NB4 (cell line): ENCODE data around the gene GPR4.

Source experiments
- DNase-seq: peaks from one replicate; pipeline ENCODE4 v3.0.0; 2010; ENCODE audit warnings: low read depth
- H3K4me3 ChIP-seq: one replicate; pipeline ENCODE4 v1.5.1; 2011; ENCODE audit warnings: mild to moderate bottlenecking, low read depth, low read length, moderate library complexity
- CTCF ChIP-seq: IDR thresholded peaks from one replicate; pipeline ENCODE4 v1.5.1; 2012; ENCODE audit warnings: low read depth, low read length
- MAX ChIP-seq: IDR thresholded peaks from 2 replicates; pipeline ENCODE4 v1.6.1; 2011; ENCODE audit warnings: low read depth, low read length
- MYC ChIP-seq: IDR thresholded peaks from 2 replicates; pipeline ENCODE4 v1.6.1; 2011; ENCODE audit warnings: low read depth, low read length
- POLR2A ChIP-seq: IDR thresholded peaks from 2 replicates; pipeline ENCODE4 v1.6.1; 2011; ENCODE audit warnings: mild to moderate bottlenecking; ENCODE audit not compliant: insufficient read length; ENCODE audit errors: extremely low read depth

Gene GPR4

GRCh38 chr19:45643927-45644771 is 42.1 kb upstream of the GPR4 start:
- TF ChIP-seq MYC: no peak
- TF ChIP-seq MAX: no peak
- TF ChIP-seq CTCF: no peak
- TF ChIP-seq POLR2A: no peak
- no peak overlapping the region for H3K4me3 ChIP-seq
- no peak for DNase-seq

- no peak overlapping the region for H3K4me3 ChIP-seq
- peak; percentile 85 for DNase-seq
- TF ChIP-seq CTCF (peak; percentile 74), MAX (peak; percentile 29; the same call in 1 of the 2 replicates), POLR2A (no peak), MYC (peak; percentile 45)
Measured at GRCh38 chr19:45643024-45643926, 41.3 kb upstream of the GPR4 start.

GRCh38 chr19:45641274-45642105 is 39.5 kb upstream of the GPR4 start:
- TF ChIP-seq CTCF (no peak), POLR2A (peak; percentile 26), MAX (peak; percentile 35; the same call in 1 of the 2 replicates), MYC (peak; percentile 68; the same call in 1 of the 2 replicates)
- peak; percentile 89 for DNase-seq
- peak overlapping the region; percentile 38 for H3K4me3 ChIP-seq

DNA sequence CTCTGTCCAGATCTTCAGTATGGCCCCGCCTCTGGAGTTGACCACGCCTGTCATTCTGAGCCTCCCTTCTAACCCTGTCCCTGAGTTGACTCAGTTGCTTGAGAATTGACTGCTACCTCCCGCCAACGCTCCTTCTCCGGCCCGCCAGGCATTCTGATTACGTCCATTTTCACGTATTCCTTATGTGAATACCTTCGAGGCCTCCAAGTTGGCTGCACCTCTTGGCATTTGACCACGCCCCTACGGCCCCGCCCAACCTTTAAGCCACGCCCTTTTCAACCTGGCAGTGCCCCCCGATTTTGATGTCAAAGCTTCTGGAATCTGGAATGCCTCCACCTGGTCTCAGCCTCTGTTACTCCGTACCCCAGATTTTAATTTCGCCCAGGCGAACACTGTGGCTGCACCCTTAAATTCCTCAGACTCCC is 38.8 kb upstream of the GPR4 start:
- DNase-seq: no peak
- TF ChIP-seq CTCF: no peak
- TF ChIP-seq MAX: no peak
- no peak overlapping the region for H3K4me3 ChIP-seq

GRCh38 chr19:45638930-45639729 is 37.1 kb upstream of the GPR4 start, which contains the start of gene EML2:
Gene EML2 (minus strand): TSS chr19:45639397. CDS start chr19:45639376, 21 bp downstream.
- DNase-seq: peak; percentile 47
- H3K4me3 ChIP-seq: peak within 1 kb of the TSS; percentile 65
- TF ChIP-seq MYC (no peak), MAX (no peak), POLR2A (peak; percentile 24), CTCF (peak; percentile 24)
